Adipocyte (in vitro differentiated cells): ENCODE data around the gene ANAPC15.
"Not testable (repeated sequence)": the region's sequence is repeated elsewhere in the genome, so short reads cannot be mapped to it uniquely, and the experiment has no call there.

Source experiments
- DNase-seq: peaks from one replicate; pipeline ENCODE4 v3.0.0-alpha.2; 2015; ENCODE audit warnings: low read depth
- H3K27me3 ChIP-seq: replicated peaks from 2 replicates; pipeline ENCODE4 v1.7.0; 2013; ENCODE audit warnings: mild to moderate bottlenecking, low read length, moderate library complexity; ENCODE audit not compliant: control insufficient read depth, insufficient read depth
- H3K36me3 ChIP-seq: 2 replicates; pipeline ENCODE4 v1.7.0; 2013; ENCODE audit warnings: low read length, mild to moderate bottlenecking, moderate library complexity; ENCODE audit not compliant: control insufficient read depth, insufficient read depth, severe bottlenecking
- H3K4me1 ChIP-seq: 2 replicates; pipeline ENCODE4 v1.7.0; 2013; ENCODE audit warnings: mild to moderate bottlenecking, low read length, moderate library complexity; ENCODE audit not compliant: control insufficient read depth, insufficient read depth
- H3K4me3 ChIP-seq: 2 replicates; pipeline ENCODE4 v1.7.0; 2013; ENCODE audit warnings: mild to moderate bottlenecking, low read length, moderate library complexity
- H3K9ac ChIP-seq: 2 replicates; pipeline ENCODE4 v1.7.0; 2013; ENCODE audit warnings: mild to moderate bottlenecking, low read length, moderate library complexity
- H3K9me3 ChIP-seq: 2 replicates; pipeline ENCODE4 v1.7.0; 2013; ENCODE audit warnings: mild to moderate bottlenecking, low read length, moderate library complexity; ENCODE audit not compliant: control insufficient read depth

Gene ANAPC15

DNA sequence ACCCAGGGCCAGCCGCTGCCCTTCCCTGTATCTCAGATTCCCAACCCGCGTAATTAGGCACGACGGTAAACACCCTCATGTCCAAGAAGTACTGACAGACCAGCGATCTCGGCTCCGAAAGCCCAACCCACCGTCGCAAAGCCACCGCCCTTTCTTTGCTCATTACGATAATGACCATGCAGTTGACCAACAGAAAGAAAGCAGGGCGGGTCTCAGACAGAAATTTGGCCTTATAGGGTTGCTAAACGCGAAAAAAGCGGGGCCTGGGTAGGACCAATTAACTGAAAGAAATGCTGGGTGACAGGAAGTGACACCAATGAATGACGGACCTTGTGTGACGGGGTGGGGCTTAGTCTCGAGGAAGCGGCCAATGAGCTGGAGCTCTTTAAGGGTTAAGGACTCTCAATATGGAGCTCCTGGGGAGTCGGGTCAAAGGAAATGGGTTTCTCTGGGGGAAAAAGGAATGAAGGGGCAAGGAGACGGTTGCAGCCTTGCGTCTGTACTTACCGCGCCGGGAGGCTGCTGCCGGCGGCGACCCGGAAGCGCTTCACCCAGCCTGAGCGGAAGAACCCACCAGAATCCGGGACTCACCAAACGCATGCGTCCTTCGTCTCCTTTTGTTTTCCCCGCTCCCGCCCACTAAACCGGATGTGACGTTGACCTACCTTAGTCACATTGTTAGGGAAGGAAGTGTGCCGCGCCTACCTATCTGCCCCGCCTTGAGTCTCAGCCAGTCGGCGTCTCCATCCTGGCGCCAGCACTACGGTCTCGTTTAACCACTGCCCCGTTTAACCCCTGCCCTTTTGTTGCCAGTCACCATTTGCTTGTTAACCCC, at the start of gene ANAPC15:
Gene ANAPC15, minus strand, starts transcription at position 553 of the 835 bp plus-strand sequence. CDS start 1,419 bp downstream, outside the sequence.
- peak within 1 kb of the TSS; percentile 89 for H3K4me3 ChIP-seq
- H3K9ac ChIP-seq: peak within 1 kb of the TSS; percentile 97
- peak; percentile 100 for DNase-seq
- peaks cover 22% of the 10 kb centered on the region for H3K4me1 ChIP-seq
- H3K27me3 ChIP-seq: no peaks in the 10 kb centered on the region
- H3K9me3 ChIP-seq: no peaks in the 10 kb centered on the region
- no peaks in the 10 kb centered on the region for H3K36me3 ChIP-seq

- H3K9ac ChIP-seq: no peak overlapping the region
- DNase-seq: peak; percentile 42
Measured at GRCh38 chr11:72160319-72160718, 47.8 kb upstream of the ANAPC15 start.

DNA sequence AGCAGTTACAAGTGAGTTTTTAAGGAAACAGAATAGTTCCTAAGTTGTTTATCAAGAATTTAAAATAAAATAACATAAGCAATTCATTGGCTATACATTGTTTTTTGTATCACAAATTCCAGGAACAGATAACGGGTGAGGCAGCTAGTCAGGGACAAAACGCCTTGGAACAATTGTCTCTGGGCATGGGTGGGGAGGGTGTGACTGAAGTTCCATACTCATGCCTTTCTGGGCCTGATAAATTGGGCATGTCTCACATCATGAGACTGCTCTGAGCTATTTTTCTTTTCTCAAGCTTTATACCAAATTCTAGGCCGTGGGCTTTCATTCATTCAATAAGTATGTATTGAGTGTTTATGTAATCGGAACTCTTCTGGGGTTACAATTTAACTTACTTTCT, 44.6 kb upstream of the ANAPC15 start:
- no peak overlapping the region for H3K4me3 ChIP-seq
- H3K9me3 ChIP-seq: no peaks in the 10 kb centered on the region
- peak; percentile 26 for DNase-seq
- no peak overlapping the region for H3K9ac ChIP-seq
- H3K36me3 ChIP-seq: no peaks in the 10 kb centered on the region
- peaks cover 13% of the 10 kb centered on the region for H3K27me3 ChIP-seq
- no peaks in the 10 kb centered on the region for H3K4me1 ChIP-seq

More at GRCh38 chr11:72160319-72160718, 47.8 kb upstream of the ANAPC15 start:
- Histone ChIP-seq H3K4me1 (no peaks in the 10 kb centered on the region), H3K27me3 (peaks cover 20% of the 10 kb centered on the region), H3K36me3 (no peaks in the 10 kb centered on the region), H3K9me3 (no peaks in the 10 kb centered on the region), H3K4me3 (no peak overlapping the region)

DNA sequence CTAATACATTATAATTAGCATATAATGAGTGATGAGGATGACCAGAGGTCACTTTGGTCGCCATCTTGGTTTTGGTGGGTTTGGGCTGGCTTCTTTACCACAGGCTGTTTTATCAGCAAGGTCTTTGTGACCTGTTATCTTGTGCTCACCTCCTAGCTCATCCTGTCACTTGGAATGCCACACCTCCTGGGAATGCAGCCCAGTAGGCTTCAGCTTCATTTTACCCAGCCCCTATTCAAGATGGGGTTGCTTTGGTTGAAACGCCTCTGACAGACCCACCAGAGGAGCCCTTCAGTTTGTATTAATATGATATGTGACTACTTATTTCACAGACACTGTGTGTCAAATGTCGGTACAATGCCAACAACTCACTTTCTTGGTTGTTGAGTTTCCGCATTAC, 43.3 kb upstream of the ANAPC15 start:
- H3K9ac ChIP-seq: no peak overlapping the region
- H3K9me3 ChIP-seq: no peaks in the 10 kb centered on the region
- no peak for DNase-seq
- H3K36me3 ChIP-seq: no peaks in the 10 kb centered on the region
- peaks cover 13% of the 10 kb centered on the region for H3K27me3 ChIP-seq
- no peaks in the 10 kb centered on the region for H3K4me1 ChIP-seq
- no peak overlapping the region for H3K4me3 ChIP-seq

DNA sequence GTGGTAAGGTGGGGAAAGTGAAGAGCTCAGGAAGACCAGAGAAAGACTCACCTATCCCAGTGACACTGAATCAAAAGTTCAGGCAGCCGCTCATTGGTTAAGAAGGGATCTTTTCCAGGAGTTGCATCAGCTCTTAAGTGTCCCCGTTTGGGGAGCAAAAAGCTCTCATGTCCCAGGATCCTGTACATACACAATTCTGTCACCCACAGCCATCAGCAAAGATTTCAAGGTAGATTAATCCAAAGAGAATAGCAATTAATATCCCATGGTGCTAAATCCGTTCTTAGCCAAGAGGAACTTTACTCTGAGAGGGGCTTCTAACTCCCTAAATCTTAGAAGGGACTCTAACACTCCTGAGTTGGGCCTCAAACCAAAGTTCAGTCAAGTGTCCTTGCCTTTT, 42.3 kb upstream of the ANAPC15 start:
- no peaks in the 10 kb centered on the region for H3K4me1 ChIP-seq
- no peak for DNase-seq
- no peak overlapping the region for H3K9ac ChIP-seq
- no peaks in the 10 kb centered on the region for H3K9me3 ChIP-seq
- H3K27me3 ChIP-seq: peaks cover 13% of the 10 kb centered on the region
- no peak overlapping the region for H3K4me3 ChIP-seq
- H3K36me3 ChIP-seq: no peaks in the 10 kb centered on the region

DNA sequence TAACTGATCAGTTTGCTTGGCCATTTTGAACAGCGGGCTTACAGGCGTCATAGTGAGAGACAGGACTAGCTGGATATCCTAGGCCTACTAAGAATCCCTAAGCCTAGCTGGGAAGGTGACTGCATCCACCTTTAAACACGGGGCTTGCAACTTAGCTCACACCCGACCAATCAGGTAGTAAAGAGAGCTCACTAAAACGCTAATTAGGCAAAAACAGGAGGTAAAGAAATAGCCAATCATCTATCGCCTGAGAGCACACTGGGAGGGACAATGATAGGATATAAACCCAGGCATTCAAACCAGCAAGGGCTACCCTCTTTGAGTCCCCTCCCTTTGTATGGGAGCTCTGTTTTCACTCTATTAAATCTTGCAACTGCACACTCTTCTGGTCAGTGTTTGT, 41.4 kb upstream of the ANAPC15 start:
- H3K4me1 ChIP-seq, H3K36me3 ChIP-seq, H3K9me3 ChIP-seq, H3K9ac ChIP-seq, H3K27me3 ChIP-seq, DNase-seq, H3K4me3 ChIP-seq: not testable (repeated sequence)

DNA sequence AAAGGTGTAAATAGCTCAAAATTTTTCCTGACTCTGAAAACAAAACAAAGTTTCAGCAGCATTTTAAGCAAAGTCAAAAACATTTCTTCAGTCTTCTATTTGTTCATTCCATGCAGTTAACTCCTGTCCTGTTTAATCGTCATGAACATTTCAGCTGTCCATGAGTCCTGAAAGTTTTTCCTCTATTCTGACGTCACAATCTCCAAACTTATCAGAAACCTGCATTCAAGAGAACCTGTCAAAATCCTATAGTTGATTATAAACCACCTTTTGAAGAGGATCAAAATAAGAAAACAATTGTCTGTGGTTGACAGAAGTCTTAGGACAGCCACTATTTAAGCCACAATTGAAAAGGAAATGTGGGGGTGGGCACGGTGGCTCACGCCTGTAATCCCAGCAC, 38.4 kb upstream of the ANAPC15 start:
- DNase-seq: no peak
- Histone ChIP-seq H3K27me3 (no peaks in the 10 kb centered on the region), H3K4me1 (no peaks in the 10 kb centered on the region), H3K9ac (no peak overlapping the region), H3K4me3 (no peak overlapping the region), H3K36me3 (no peaks in the 10 kb centered on the region), H3K9me3 (no peaks in the 10 kb centered on the region)

DNA sequence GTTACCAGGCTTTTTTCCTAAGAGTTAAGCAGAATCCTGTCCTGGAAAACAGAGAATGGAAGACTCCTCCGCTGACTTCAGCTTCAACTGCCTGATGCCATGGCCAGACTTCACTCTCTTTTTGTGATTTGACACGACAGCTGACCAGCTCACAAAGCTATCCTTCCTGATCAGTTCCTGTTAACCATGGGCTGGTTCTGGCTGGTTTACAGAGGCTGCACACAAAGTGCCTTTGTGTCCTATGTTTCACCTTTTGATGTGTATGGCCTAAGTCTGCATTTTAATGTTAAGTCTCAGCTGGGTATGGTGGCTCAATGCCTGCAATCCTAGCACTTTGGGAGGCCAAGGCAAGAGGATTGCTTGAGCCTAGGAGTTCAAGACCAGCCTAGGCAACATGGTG, 34.1 kb upstream of the ANAPC15 start:
- Histone ChIP-seq H3K4me1 (peaks cover 14% of the 10 kb centered on the region), H3K9me3 (no peaks in the 10 kb centered on the region), H3K27me3 (no peaks in the 10 kb centered on the region), H3K36me3 (no peaks in the 10 kb centered on the region), H3K4me3 (no peak overlapping the region), H3K9ac (no peak overlapping the region)
- no peak for DNase-seq

DNA sequence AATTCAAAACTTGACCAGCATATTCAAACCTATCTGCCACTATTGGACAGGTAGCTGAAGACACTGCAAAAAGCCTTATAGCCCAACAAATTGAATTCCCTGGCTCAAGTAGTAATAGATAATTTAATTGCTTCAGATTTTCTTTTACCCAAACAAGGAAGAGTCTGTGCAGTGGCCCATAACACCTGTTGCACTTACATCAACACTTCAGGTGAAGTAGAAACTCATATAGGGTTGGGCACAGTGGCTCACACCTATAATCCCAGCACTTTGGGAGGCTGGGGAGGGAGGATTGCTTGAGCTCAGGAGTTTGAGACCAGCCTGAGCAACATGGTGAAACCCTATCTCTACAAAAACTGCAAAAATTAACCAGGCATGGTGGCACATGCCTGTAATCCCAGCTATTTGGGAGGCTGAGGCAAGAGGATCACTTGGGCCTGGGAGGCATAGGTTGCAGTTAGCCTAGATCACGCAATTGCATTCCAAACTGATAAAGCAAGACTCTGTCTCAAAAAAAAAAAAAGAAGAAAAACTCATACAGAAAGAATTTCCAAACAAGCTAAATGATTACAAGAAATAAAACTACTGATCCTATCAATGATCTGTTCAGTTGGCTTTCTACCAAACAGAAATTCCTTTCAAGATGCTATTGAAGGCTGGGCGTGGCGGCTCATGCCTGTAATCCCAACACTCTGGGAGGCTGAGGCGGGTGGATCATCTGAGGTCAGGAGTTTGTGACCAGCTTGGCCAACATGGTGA, 32.5 kb upstream of the ANAPC15 start:
- H3K9me3 ChIP-seq: no peaks in the 10 kb centered on the region
- H3K4me1 ChIP-seq: peaks cover 28% of the 10 kb centered on the region
- peak overlapping the region; percentile 10 for H3K9ac ChIP-seq
- H3K27me3 ChIP-seq: no peaks in the 10 kb centered on the region
- no peaks in the 10 kb centered on the region for H3K36me3 ChIP-seq
- DNase-seq: peak; percentile 82
- H3K4me3 ChIP-seq: no peak overlapping the region

DNA sequence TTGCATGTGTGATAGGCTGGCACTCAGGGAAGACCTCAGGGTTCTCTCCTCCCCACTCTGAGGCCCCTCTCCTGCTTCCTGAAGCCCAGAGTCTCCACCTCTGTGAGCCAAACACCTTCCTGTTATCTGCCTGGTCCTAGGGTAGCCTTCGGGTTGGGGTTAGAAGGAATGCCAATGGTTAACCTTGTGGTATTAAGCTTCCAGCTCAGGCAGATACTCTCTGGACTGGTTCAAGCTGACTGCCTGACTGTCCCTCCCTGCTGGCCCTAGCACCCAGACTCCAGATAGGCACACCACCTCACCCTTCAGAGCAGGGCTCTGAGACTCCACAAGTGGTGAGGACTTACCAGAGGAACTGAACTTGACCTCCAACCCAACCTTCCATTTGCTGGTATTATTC, 30.0 kb upstream of the ANAPC15 start:
- not testable (repeated sequence) for DNase-seq, H3K36me3 ChIP-seq, H3K9ac ChIP-seq, H3K27me3 ChIP-seq, H3K4me3 ChIP-seq, H3K9me3 ChIP-seq
- H3K4me1 ChIP-seq: peaks cover 31% of the 10 kb centered on the region

DNA sequence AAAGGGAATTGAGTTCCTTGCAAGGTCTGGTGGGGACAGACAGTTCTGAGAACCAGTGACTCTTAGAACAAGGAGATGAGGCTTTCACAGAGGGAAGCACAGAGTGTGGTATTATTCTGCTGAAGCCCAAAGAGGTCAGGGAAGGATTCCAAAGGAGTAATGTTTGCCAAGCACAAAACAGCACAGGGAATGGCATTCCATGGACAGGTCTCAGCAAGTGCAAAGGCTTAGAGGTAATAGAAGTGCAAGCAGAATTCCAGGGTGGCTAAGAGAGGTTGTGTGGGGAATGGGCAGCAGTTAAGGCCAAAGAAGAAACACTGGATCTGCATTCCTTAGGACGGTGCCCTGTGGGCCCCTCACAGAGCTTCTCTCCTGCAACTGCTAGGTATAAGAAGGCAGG, 29.6 kb upstream of the ANAPC15 start:
- not testable (repeated sequence) for H3K9ac ChIP-seq, H3K27me3 ChIP-seq, H3K4me3 ChIP-seq, DNase-seq, H3K9me3 ChIP-seq, H3K36me3 ChIP-seq
- H3K4me1 ChIP-seq: peaks cover 31% of the 10 kb centered on the region
